T47D (cell line): ENCODE data around the gene GMDS.
A peak's percentile ranks its signal among the peaks of the same experiment; 100 is the strongest.

Experiments used
- DNase-seq, 2 experiments: peaks; one replicate each; pipeline versions ENCODE4 v3.0.0 to v3.0.0-alpha.2; 2011 to 2012; ENCODE audit warnings: low read depth in 1 of 2, low spot score in 1 of 2
- JUND ChIP-seq: IDR thresholded peaks from 2 replicates; pipeline ENCODE4 v1.6.1; 2012; ENCODE audit warnings: low read depth
- in situ Hi-C: cut with HindIII; loops from 2 replicates; pipeline ENCODE4 v1.10.0; 2016; ENCODE audit warnings: low sequenced_read_pairs, low pct_unique_long_range_greater_than_20kb

GMDS gene

GRCh38 chr6:1972962-1973361 is 272.4 kb downstream of the GMDS start:
- no peak for TF ChIP-seq JUND
- no peak for DNase-seq
- in situ Hi-C loops, result no loop called here

GRCh38 chr6:1971612-1972011 is 273.8 kb downstream of the GMDS start:
- in situ Hi-C loops, result no loop called here
- DNase-seq, result no peak
- TF ChIP-seq JUND, result no peak

GRCh38 chr6:1970151-1970561 is 275.2 kb downstream of the GMDS start:
- DNase-seq, result no peak
- no peak for TF ChIP-seq JUND
- in situ Hi-C loops, result no loop called here

- in situ Hi-C loops, result no loop called here
- no peak for DNase-seq
- TF ChIP-seq JUND, result no peak
Observed at GRCh38 chr6:1966713-1967112, 278.7 kb downstream of the GMDS start.

- TF ChIP-seq JUND, result no peak
Observed at GRCh38 chr6:1965596-1966224, 279.7 kb downstream of the GMDS start.

GRCh38 chr6:1963596-1963995 is 281.8 kb downstream of the GMDS start:
- DNase-seq, result no peak
- in situ Hi-C loops, result no loop called here
- TF ChIP-seq JUND, result no peak

More at GRCh38 chr6:1965596-1966224, 279.7 kb downstream of the GMDS start:
- DNase-seq, result peak in 1 of 2 experiments; percentile 14
- in situ Hi-C loops, result no loop called here

GRCh38 chr6:1962201-1962600 is 283.2 kb downstream of the GMDS start:
- DNase-seq, result no peak
- in situ Hi-C loops, result no loop called here
- no peak for TF ChIP-seq JUND

- in situ Hi-C loops, result no loop called here
- TF ChIP-seq JUND, result no peak
- DNase-seq, result no peak
Observed at GRCh38 chr6:1960486-1961142, 284.8 kb downstream of the GMDS start.

- TF ChIP-seq JUND, result no peak
- in situ Hi-C loops, result no loop called here
- DNase-seq, result no peak
Observed at GRCh38 chr6:1958257-1958656, 287.1 kb downstream of the GMDS start.

GRCh38 chr6:1957746-1958145 is 287.7 kb downstream of the GMDS start:
- no peak for TF ChIP-seq JUND
- in situ Hi-C loops, result no loop called here
- no peak for DNase-seq

GRCh38 chr6:1952740-1953360 is 292.6 kb downstream of the GMDS start:
- TF ChIP-seq JUND, result no peak
- DNase-seq, result no peak
- in situ Hi-C loops, result no loop called here

GRCh38 chr6:1950631-1951030 is 294.8 kb downstream of the GMDS start:
- TF ChIP-seq JUND, result no peak
- DNase-seq, result no peak
- in situ Hi-C loops, result no loop called here

GRCh38 chr6:1949538-1949937 is 295.9 kb downstream of the GMDS start:
- no peak for DNase-seq
- in situ Hi-C loops, result no loop called here
- TF ChIP-seq JUND, result no peak
